Type B pancreatic cell (in vitro differentiated cells): ENCODE measurements around the gene STAB1. TPM values are rescaled to one million over a fixed set of nuclear protein-coding genes. Genes with fewer than 3 reads are reported as not detected.

Experiments used
- DNase-seq: peaks from one replicate; pipeline ENCODE4 v3.0.0; 2021; ENCODE audit warnings: mixed read lengths; ENCODE audit not compliant: unreplicated experiment; ENCODE audit errors: extremely low spot score
- H3K27ac Mint-ChIP-seq: 2 replicates; pipeline ENCODE4 v1.8.0; 2021; ENCODE audit warnings: mild to moderate bottlenecking, mixed read lengths
- H3K27me3 Mint-ChIP-seq: 2 replicates; pipeline ENCODE4 v1.8.0; 2021; ENCODE audit warnings: mixed read lengths
- H3K36me3 Mint-ChIP-seq: 2 replicates; pipeline ENCODE4 v1.8.0; 2021; ENCODE audit warnings: mixed read lengths
- H3K4me1 Mint-ChIP-seq: one replicate; pipeline ENCODE4 v1.8.0; 2021; ENCODE audit warnings: mixed read lengths; ENCODE audit not compliant: unreplicated experiment
- H3K4me3 Mint-ChIP-seq: 2 replicates; pipeline ENCODE4 v1.8.0; 2021; ENCODE audit warnings: mild to moderate bottlenecking, mixed read lengths
- H3K9me3 Mint-ChIP-seq: 2 replicates; pipeline ENCODE4 v1.8.0; 2021; ENCODE audit warnings: mixed read lengths
- total RNA-seq: library from RNA; stranded (reverse); gene quantifications from 2 replicates; pipeline ENCODE4 v1.2.1, GENCODE V29; 2021; ENCODE audit warnings: low replicate concordance
- TF ChIP-seq, protein P1 (sequence below): fragments of 200-600 bp; sonication (generic); conservative IDR thresholded peaks from 2 replicates; pipeline ENCODE4 v1.5.0; 2021; ENCODE audit warnings: antibody characterized with exemption, mild to moderate bottlenecking

The STAB1 gene
- total RNA-seq, 1 donor from 2014 or later: not detected

DNA sequence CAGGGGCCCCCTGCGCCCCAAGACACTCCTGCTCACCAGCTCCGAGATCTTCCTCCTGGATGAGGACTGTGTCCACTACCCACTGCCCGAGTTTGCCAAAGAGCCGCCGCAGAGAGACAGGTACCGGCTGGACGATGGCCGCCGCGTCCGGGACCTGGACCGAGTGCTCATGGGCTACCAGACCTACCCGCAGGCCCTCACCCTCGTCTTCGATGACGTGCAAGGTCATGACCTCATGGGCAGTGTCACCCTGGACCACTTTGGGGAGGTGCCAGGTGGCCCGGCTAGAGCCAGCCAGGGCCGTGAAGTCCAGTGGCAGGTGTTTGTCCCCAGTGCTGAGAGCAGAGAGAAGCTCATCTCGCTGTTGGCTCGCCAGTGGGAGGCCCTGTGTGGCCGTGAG is 3.1 kb upstream of the STAB1 start:
- no peaks in the 10 kb centered on the region for H3K27me3 Mint-ChIP-seq
- no peak for DNase-seq
- peaks cover 4% of the 10 kb centered on the region for H3K4me1 Mint-ChIP-seq
- H3K9me3 Mint-ChIP-seq: no peaks in the 10 kb centered on the region
- peaks cover 6% of the 10 kb centered on the region for H3K36me3 Mint-ChIP-seq
- no peak overlapping the region for H3K27ac Mint-ChIP-seq
- TF ChIP-seq, protein P1, sequence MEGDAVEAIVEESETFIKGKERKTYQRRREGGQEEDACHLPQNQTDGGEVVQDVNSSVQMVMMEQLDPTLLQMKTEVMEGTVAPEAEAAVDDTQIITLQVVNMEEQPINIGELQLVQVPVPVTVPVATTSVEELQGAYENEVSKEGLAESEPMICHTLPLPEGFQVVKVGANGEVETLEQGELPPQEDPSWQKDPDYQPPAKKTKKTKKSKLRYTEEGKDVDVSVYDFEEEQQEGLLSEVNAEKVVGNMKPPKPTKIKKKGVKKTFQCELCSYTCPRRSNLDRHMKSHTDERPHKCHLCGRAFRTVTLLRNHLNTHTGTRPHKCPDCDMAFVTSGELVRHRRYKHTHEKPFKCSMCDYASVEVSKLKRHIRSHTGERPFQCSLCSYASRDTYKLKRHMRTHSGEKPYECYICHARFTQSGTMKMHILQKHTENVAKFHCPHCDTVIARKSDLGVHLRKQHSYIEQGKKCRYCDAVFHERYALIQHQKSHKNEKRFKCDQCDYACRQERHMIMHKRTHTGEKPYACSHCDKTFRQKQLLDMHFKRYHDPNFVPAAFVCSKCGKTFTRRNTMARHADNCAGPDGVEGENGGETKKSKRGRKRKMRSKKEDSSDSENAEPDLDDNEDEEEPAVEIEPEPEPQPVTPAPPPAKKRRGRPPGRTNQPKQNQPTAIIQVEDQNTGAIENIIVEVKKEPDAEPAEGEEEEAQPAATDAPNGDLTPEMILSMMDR: no peak
- H3K4me3 Mint-ChIP-seq: no peak overlapping the region

DNA sequence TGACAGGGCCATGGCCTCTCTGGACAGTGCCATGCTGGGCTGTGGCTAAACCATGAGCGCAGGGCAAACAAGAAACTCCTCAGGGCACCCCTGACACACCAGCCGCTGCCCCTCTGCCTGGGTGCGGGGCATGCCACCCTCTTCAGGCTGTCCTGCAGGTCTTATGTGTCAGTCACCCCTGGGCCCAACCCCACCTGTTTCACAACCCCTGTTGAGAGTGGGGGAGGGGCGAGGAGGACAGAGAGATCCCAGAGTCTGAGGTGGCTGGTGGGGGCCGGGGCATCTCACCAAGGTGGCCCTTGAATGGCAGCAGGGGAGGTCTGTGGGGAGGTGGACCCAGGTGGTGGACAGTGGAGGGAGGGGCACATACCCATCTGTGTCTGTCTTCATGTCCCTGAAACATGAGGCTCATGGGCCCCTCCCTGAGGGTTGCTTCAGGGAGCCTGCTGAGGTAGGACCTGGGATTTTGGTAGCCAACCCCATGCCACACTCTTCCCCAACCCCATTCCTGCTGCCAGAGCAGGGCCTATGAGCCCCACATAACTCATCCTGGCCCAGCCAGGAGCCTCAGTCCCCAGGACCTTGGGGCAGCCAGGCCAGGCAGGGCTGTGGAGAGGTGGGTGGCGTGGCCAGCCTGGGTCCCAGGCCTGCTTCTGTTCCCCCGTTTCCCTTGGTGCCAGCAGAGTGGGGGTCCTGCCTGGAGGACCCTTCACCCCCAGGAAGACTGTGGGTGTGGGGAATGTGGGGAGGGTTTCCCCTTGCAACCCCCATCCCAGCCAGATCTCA is 1.7 kb upstream of the STAB1 start:
- no peaks in the 10 kb centered on the region for H3K9me3 Mint-ChIP-seq
- no peak for DNase-seq
- no peak overlapping the region for H3K4me3 Mint-ChIP-seq
- H3K36me3 Mint-ChIP-seq: peaks cover 6% of the 10 kb centered on the region
- TF ChIP-seq, protein P1: no peak
- H3K27me3 Mint-ChIP-seq: no peaks in the 10 kb centered on the region
- peaks cover 4% of the 10 kb centered on the region for H3K4me1 Mint-ChIP-seq
- no peak overlapping the region for H3K27ac Mint-ChIP-seq

DNA sequence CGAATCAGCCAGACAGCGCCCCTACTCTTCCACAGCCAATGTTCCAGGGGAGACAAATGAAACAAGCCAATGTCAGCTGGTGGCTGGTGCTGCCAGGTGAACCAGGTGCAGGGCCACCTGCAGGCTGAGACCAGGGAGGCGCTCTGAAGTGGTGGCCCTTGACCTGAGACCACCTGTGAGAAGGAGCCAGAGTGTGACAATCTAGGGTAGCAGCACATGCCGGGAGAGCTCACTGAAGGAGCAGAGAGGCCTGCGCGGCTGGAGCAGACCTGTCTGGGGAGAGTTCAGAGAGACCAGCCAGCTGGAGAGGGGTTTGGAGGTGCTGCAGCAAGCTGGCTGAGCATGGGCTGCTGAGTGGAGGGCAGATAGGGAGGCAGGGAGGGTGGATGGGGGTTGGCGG is 693 bp upstream of the STAB1 start:
- Mint-ChIP-seq H3K4me3 (no peak overlapping the region), H3K4me1 (peaks cover 4% of the 10 kb centered on the region), H3K27me3 (no peaks in the 10 kb centered on the region), H3K27ac (no peak overlapping the region), H3K9me3 (no peaks in the 10 kb centered on the region), H3K36me3 (peaks cover 6% of the 10 kb centered on the region)
- TF ChIP-seq, protein P1: no peak
- DNase-seq: no peak

DNA sequence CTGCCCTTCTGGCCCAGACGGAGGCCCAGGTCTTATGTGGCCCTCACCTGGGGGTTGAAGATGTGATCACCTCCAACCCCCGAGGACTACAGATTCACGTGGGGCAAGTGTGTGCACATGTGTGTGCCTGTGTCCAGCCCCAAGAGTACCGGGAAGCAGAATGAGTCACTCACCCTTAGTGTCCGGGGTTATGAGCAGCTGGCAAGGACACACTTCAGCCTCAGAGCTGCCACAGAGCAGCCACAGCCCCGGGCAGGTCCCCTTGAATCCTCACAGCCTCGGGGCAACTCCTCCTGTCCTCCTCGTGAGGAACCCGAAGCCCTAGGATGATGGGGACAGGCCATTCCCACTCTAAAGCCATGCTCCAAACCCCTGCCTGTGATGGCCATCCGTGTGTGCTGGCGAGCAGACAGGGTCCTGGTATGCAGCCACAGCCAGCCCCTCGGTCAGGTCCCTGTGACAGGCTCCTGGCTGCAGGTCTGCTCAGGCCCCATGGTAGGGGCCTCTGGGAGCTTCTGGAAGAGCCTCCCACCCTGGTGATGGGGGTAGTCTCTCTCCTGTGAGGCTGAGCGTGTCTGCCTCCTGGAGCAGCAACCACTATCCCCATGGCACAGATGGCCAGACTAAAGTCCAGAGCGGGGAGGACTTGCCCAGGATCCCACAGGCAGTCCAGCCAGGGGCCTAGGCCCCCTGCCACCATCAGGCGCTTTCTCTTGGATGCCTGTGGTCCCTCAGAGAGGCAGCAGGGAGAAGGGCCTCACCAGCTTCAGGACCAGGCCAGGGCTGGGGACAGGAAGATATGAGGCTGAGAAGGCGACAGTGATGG is 852 bp downstream of the STAB1 start:
- TF ChIP-seq, protein P1: no peak
- H3K27me3 Mint-ChIP-seq: no peaks in the 10 kb centered on the region
- peaks cover 6% of the 10 kb centered on the region for H3K36me3 Mint-ChIP-seq
- no peak overlapping the region for H3K27ac Mint-ChIP-seq
- no peak for DNase-seq
- H3K4me3 Mint-ChIP-seq: no peak overlapping the region
- H3K4me1 Mint-ChIP-seq: peaks cover 4% of the 10 kb centered on the region
- H3K9me3 Mint-ChIP-seq: no peaks in the 10 kb centered on the region

DNA sequence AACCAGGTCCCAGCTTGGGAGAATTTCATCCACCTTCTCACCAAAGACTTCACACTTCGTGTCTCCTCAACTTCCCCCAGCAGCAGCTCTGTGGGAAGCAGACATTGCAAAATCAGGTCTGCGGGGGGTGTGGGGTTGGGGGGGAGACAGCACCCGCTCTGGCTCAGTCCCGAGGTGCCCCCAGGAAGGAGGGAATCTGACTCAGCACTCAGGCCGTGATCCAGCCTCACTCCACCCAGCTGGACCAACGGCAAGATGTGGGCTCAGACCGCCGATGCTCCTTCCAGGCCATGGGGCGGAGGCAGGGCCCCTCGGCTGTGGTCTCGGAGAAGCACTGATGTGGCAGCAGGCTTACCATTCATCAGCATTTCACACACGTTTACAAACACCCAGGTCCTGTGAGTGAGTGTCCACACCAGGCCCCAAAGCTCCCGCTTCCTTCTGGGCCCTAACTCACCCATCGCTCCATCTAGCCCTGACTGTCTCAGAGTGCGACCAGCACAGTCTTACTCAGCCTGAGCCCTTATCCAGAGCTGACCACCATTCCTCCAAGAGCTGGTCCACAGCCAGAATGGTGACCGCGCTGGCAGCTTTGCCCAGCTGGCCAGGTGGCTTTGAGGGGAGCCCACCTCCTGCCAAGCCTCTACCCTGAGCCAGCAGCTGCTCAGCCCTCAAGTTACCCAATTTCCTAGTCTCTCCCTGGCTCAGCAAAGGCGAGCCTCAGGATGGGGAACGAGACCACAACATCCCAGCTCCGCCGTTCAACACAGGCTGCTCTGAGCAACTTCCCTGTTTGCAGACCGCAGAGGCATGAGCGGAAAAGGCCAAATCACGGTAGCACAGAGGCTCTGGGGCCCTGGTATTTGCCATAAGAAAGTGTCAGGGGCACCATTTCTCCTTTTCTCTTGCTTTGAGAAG is 3.3 kb downstream of the STAB1 start:
- no peaks in the 10 kb centered on the region for H3K36me3 Mint-ChIP-seq
- H3K4me1 Mint-ChIP-seq: peaks cover 4% of the 10 kb centered on the region
- no peak overlapping the region for H3K27ac Mint-ChIP-seq
- H3K9me3 Mint-ChIP-seq: no peaks in the 10 kb centered on the region
- DNase-seq: no peak
- no peaks in the 10 kb centered on the region for H3K27me3 Mint-ChIP-seq
- TF ChIP-seq, protein P1: no peak
- H3K4me3 Mint-ChIP-seq: no peak overlapping the region
